ENCODE results near the gene RTCA.
"Not testable (repeated sequence)": the region's sequence is repeated elsewhere in the genome, so short reads cannot be mapped to it uniquely, and the experiment has no call there.

GRCh38 chr1:100339735-100340134, 73.7 kb downstream of the RTCA start:
- not testable (repeated sequence) for TF ChIP-seq CTCF (IDR thresholded peaks at IDR 0.05; ENCODE audit: insufficient read depth, low read depth, low read length); EZH2 (IDR thresholded peaks at IDR 0.05; ENCODE audit: insufficient read depth, low read length)

All from astrocyte (in vitro differentiated cells and primary cell).